MV-4-11 (cell line): ENCODE measurements around the gene RLF.
A peak's percentile ranks its signal among the peaks of the same experiment; 100 is the strongest.

Experiments used
- DNase-seq: peaks from one replicate; lab custom pipeline; 2025; lab: John Stamatoyannopoulos, UW

Gene RLF

DNA sequence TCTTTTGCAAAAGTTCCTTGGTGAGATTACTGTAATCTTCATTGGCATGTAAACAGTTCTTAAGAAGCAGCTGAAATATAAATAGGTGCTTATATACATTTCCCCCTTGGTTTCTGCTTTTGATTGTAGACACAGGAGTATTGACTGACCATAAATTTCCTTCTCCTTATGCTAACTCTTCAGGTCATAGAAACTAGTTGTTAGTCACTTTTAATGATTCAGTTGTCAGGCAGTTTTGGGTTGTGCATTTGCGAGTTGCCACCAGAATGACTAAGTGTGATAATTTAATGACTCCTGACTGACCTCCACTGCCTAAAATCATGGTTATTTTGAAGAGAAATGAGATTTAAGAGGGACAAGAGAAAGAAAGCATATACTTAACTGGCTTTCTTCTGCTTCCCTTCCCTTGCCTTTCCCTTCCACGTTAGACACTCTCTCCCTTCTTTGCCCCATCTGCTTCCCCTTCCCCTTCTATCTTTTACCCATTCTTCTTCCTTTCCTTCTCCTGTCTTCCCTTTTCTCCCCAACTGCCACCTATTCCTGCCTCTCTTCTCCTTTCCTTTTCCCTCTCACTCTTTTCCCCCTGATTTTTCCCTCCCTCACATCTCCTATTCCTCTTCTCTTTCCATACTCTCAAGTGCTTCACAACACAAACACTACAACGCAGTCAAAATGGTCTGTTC is 109.1 kb downstream of the RLF start:
- peak; percentile 9 for DNase-seq

DNA sequence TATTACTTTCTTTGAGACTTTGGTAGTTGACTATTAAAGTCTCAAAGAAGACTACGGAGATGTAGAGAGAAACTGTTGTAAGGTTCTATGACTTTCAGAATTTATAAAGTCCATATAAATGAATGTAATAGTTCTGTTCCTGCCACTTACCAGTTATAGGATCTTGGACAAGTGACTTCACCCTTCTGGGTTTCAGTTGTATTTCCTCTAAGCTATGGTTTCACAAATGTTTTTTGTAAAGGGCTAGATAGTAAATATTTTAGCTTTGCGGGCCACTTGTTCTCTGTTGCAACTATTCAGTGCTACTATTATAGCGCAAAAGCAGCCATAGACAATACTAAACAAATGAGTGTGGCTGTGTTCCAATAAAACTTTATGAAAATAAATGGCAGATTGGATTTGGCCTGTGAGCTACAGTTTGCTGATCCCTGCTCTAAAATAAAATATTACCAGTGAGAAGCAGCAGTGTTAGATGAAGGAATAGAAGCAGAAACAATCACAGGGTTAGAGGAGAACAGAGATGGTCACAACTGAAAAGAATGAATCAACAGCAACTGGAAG is 111.5 kb downstream of the RLF start:
- DNase-seq, result peak; percentile 68

DNA sequence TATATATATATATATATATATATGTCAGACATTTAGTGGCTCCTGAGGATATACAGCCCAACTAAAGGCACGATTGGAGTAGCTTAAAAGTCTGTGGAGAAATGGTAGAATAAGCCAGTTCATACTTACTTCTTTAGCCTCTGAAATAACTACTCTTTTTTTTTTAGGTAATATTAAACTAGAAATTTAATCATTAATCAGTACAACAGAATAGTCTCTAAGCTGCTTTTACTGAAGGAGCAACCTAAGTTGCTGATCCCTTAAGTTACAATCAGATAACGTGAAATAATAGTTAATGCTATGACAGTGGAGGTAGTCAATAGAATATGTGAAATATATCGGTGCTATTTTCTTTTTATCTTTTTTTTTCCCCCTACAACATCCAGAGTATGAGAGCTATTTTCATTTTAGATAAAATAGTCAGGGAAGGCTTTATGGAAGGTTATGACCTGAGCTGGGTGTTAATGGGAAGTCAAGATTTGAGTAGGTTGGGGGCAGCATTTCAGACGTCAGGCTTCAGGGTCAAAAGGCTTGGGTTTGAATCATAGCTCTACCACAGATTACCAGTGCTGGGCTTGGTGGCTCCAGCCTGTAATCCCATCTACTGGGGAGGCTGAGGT is 112.5 kb downstream of the RLF start:
- no peak for DNase-seq

DNA sequence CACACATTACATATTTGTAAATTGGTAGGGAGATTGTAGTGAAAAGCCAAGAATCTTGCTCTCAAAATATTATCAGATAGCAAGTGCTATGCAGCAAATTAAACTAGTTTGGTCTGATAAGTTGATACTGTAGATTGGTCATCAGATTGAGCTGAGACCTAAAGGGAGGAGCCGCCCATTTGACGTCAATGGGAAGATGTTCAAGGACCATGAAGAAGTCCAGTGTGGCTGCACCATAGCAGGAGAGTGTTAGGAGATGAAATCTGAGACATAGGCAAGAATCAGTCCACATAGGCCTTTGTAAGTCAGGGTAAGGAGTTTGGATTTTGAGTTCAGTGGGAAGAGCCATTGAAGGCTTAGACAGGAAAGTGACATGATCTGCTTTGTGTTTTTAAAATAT is 113.1 kb downstream of the RLF start:
- no peak for DNase-seq

DNA sequence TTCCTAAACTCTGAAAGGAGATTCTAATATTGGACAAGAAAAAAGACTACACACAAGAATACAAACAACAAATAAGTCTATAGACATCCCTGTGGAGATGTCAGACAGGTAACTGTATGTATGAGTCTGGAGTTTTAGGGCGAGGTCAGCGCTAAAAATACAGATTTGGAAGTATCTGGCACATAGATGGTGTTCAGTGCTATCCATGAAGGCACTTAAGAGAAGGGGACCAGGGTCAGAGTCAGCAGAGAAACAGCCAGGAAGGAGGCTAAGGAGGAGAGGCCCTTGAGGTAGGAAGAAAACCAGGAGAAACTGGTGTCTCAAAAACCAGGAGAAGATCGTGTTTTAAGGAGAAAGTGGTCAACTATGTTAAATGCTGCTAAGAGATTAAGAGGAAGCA is 114.9 kb downstream of the RLF start:
- no peak for DNase-seq

DNA sequence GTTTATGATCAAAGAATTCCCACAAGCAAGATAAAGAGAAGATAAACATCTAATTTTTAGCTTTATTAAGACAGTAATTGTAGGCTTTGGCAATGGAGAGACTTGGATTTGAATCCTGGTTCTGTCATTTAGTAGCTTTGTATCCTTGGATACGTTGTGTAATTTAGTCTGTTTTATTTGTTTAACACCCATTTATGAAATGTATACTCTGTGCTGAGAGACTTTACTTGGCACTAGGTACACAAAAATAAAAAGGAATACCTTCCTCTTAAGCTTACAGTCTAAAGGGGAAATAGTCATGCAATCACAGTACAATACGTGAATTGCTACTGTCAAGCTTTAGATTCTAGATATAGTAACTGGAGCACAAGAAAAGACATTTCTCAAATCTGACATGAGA is 120.7 kb downstream of the RLF start:
- no peak for DNase-seq
